ENCODE measurements around the gene BRPF1. TPM values are rescaled to one million over a fixed set of nuclear protein-coding genes. Genes with fewer than 3 reads are reported as not detected.

Gene BRPF1
- polyA plus RNA-seq, 1 donor from 2014 or later: 14.9 TPM

DNA sequence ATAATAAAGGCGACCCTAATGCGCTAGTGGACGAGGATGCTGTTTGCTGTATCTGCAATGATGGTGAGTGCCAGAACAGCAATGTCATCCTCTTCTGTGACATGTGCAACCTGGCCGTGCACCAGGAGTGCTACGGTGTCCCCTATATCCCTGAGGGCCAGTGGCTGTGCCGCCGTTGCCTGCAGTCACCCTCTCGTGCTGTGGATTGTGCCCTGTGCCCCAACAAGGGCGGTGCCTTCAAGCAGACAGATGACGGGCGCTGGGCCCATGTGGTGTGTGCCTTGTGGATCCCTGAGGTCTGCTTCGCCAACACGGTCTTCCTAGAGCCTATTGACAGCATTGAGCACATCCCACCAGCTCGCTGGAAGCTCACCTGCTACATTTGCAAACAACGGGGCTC is 7.6 kb downstream of the BRPF1 start:
- Histone ChIP-seq H3K27me3 (ENCODE audit: insufficient read depth, low read depth, low read length) (no peaks in the 10 kb centered on the region), H4K20me1 (ENCODE audit: insufficient read depth) (no peaks in the 10 kb centered on the region), H3K9ac (ENCODE audit: low read length) (no peak overlapping the region), H3K4me2 (ENCODE audit: low read length) (no peak overlapping the region), H3K9me3 (ENCODE audit: low read length) (no peaks in the 10 kb centered on the region), H3K9me2 (ENCODE audit: insufficient read depth, low read length) (no peaks in the 10 kb centered on the region), H3K79me2 (replicated peaks; ENCODE audit: insufficient read depth, low read length) (no peaks in the 10 kb centered on the region), H2AFZ (ENCODE audit: low read depth, low read length) (no peak overlapping the region), H3K27ac (ENCODE audit: low read length) (no peak overlapping the region), H3K4me3 (ENCODE audit: low read length) (no peak overlapping the region), H3F3A (ENCODE audit: insufficient read depth, low read length, poor library complexity, severe bottlenecking) (no peaks in the 10 kb centered on the region), H3K36me3 (ENCODE audit: insufficient read depth, low read length) (peaks cover 9% of the 10 kb centered on the region)
- TF ChIP-seq, protein P1, sequence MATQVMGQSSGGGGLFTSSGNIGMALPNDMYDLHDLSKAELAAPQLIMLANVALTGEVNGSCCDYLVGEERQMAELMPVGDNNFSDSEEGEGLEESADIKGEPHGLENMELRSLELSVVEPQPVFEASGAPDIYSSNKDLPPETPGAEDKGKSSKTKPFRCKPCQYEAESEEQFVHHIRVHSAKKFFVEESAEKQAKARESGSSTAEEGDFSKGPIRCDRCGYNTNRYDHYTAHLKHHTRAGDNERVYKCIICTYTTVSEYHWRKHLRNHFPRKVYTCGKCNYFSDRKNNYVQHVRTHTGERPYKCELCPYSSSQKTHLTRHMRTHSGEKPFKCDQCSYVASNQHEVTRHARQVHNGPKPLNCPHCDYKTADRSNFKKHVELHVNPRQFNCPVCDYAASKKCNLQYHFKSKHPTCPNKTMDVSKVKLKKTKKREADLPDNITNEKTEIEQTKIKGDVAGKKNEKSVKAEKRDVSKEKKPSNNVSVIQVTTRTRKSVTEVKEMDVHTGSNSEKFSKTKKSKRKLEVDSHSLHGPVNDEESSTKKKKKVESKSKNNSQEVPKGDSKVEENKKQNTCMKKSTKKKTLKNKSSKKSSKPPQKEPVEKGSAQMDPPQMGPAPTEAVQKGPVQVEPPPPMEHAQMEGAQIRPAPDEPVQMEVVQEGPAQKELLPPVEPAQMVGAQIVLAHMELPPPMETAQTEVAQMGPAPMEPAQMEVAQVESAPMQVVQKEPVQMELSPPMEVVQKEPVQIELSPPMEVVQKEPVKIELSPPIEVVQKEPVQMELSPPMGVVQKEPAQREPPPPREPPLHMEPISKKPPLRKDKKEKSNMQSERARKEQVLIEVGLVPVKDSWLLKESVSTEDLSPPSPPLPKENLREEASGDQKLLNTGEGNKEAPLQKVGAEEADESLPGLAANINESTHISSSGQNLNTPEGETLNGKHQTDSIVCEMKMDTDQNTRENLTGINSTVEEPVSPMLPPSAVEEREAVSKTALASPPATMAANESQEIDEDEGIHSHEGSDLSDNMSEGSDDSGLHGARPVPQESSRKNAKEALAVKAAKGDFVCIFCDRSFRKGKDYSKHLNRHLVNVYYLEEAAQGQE (IDR thresholded peaks at IDR 0.05; ENCODE audit: borderline replicate concordance): no peak
- TF ChIP-seq RAD21 (conservative IDR thresholded peaks at IDR 0.05) (no peak), MXI1 (conservative IDR thresholded peaks at IDR 0.05; ENCODE audit: poor library complexity, severe bottlenecking) (no peak), TAF1 (IDR thresholded peaks at IDR 0.05; ENCODE audit: low read depth) (no peak), EZH2 (IDR thresholded peaks at IDR 0.05; ENCODE audit: borderline replicate concordance, insufficient read depth, low read length, poor library complexity, severe bottlenecking) (no peak), EP300 (conservative IDR thresholded peaks at IDR 0.05; ENCODE audit: poor library complexity, severe bottlenecking) (no peak), POLR2AphosphoS5 (IDR thresholded peaks at IDR 0.05) (no peak), SMC3 (conservative IDR thresholded peaks at IDR 0.05; ENCODE audit: poor library complexity) (no peak)
- TF ChIP-seq, protein P2, sequence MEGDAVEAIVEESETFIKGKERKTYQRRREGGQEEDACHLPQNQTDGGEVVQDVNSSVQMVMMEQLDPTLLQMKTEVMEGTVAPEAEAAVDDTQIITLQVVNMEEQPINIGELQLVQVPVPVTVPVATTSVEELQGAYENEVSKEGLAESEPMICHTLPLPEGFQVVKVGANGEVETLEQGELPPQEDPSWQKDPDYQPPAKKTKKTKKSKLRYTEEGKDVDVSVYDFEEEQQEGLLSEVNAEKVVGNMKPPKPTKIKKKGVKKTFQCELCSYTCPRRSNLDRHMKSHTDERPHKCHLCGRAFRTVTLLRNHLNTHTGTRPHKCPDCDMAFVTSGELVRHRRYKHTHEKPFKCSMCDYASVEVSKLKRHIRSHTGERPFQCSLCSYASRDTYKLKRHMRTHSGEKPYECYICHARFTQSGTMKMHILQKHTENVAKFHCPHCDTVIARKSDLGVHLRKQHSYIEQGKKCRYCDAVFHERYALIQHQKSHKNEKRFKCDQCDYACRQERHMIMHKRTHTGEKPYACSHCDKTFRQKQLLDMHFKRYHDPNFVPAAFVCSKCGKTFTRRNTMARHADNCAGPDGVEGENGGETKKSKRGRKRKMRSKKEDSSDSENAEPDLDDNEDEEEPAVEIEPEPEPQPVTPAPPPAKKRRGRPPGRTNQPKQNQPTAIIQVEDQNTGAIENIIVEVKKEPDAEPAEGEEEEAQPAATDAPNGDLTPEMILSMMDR (IDR thresholded peaks at IDR 0.05; ENCODE audit: poor library complexity, severe bottlenecking): no peak

DNA sequence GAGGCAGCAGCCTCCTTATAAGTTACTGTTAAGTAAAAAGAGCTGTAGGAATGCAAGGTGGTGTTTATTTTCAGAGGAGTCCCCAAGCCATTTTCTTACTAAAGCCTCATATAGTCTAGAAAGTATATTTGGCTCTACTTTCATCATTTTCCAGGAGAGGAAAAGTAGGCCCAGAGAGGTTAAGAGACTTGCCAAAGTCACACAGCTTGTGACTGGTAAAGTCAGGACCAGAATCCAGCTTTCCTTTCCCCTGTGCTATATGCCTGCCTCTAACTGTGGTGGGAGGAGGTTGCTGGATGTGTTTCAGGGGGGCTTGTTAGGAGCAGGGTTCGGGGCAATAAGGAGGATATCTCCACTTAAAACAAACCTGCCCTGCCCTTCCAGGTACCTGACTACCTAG is 11.0 kb downstream of the BRPF1 start:
- H3K4me3 ChIP-seq (ENCODE audit: low read length): no peak overlapping the region
- no peak overlapping the region for H2AFZ ChIP-seq (ENCODE audit: low read depth, low read length)
- no peaks in the 10 kb centered on the region for H4K20me1 ChIP-seq (ENCODE audit: insufficient read depth)
- H3K36me3 ChIP-seq (ENCODE audit: insufficient read depth, low read length): peaks cover 4% of the 10 kb centered on the region
- no peaks in the 10 kb centered on the region for H3K9me2 ChIP-seq (ENCODE audit: insufficient read depth, low read length)
- no peaks in the 10 kb centered on the region for H3K9me3 ChIP-seq (ENCODE audit: low read length)
- H3K79me2 ChIP-seq (replicated peaks; ENCODE audit: insufficient read depth, low read length): no peaks in the 10 kb centered on the region
- no peak overlapping the region for H3K4me2 ChIP-seq (ENCODE audit: low read length)
- no peaks in the 10 kb centered on the region for H3K27me3 ChIP-seq (ENCODE audit: insufficient read depth, low read depth, low read length)
- TF ChIP-seq, protein P2 (IDR thresholded peaks at IDR 0.05; ENCODE audit: poor library complexity, severe bottlenecking): no peak
- TF ChIP-seq TAF1 (IDR thresholded peaks at IDR 0.05; ENCODE audit: low read depth) (no peak), EP300 (conservative IDR thresholded peaks at IDR 0.05; ENCODE audit: poor library complexity, severe bottlenecking) (no peak), POLR2AphosphoS5 (IDR thresholded peaks at IDR 0.05) (no peak), MXI1 (conservative IDR thresholded peaks at IDR 0.05; ENCODE audit: poor library complexity, severe bottlenecking) (no peak), EZH2 (IDR thresholded peaks at IDR 0.05; ENCODE audit: borderline replicate concordance, insufficient read depth, low read length, poor library complexity, severe bottlenecking) (no peak), RAD21 (conservative IDR thresholded peaks at IDR 0.05) (no peak), SMC3 (conservative IDR thresholded peaks at IDR 0.05; ENCODE audit: poor library complexity) (no peak)
- TF ChIP-seq, protein P1 (IDR thresholded peaks at IDR 0.05; ENCODE audit: borderline replicate concordance): no peak
- H3F3A ChIP-seq (ENCODE audit: insufficient read depth, low read length, poor library complexity, severe bottlenecking): no peaks in the 10 kb centered on the region
- no peak overlapping the region for H3K9ac ChIP-seq (ENCODE audit: low read length)
- H3K27ac ChIP-seq (ENCODE audit: low read length): no peak overlapping the region
